Mucosa of gallbladder (tissue), 1 donor: ENCODE measurements around the gene TSPAN14. TPM values are rescaled to one million over a fixed set of nuclear protein-coding genes. Genes with fewer than 3 reads are reported as not detected.
"Not testable (repeated sequence)": the region's sequence is repeated elsewhere in the genome, so short reads cannot be mapped to it uniquely, and the experiment has no call there.

Experiments
- DNase-seq: peaks from one replicate; pipeline ENCODE4 v3.0.0-alpha.2; 2020; ENCODE audit warnings: low spot score
- total RNA-seq: library from RNA; stranded (reverse); gene quantifications from one replicate; pipeline ENCODE4 v1.2.1, GENCODE V29; 2021
- donor health status: DM: no; HTN: no; CAD: no.

Gene TSPAN14
- total RNA-seq, 1 donor from 2014 or later: 124 TPM

- no peak for DNase-seq
These were observed 70.2 kb downstream of the TSPAN14 start for GRCh38 chr10:80524190-80524909.

GRCh38 chr10:80526218-80526617, 72.1 kb downstream of the TSPAN14 start:
- DNase-seq: no peak

GRCh38 chr10:80526742-80527141, 72.6 kb downstream of the TSPAN14 start:
- no peak for DNase-seq

- DNase-seq: no peak
These were observed 74.1 kb downstream of the TSPAN14 start for GRCh38 chr10:80528185-80528700.

- DNase-seq: no peak
These were observed 74.8 kb downstream of the TSPAN14 start for GRCh38 chr10:80528901-80529300.

GRCh38 chr10:80529604-80530003, 75.5 kb downstream of the TSPAN14 start:
- DNase-seq: no peak

GRCh38 chr10:80530251-80530650, 76.1 kb downstream of the TSPAN14 start:
- peak; percentile 47 for DNase-seq

- no peak for DNase-seq
These were observed 76.7 kb downstream of the TSPAN14 start for GRCh38 chr10:80530816-80531215.

- no peak for DNase-seq
These were observed 78.5 kb downstream of the TSPAN14 start for GRCh38 chr10:80532571-80532970.

- DNase-seq: not testable (repeated sequence)
These were observed 79.9 kb downstream of the TSPAN14 start for GRCh38 chr10:80534059-80534458.

GRCh38 chr10:80534646-80535045, 80.5 kb downstream of the TSPAN14 start:
- not testable (repeated sequence) for DNase-seq

GRCh38 chr10:80535671-80536360, 81.7 kb downstream of the TSPAN14 start:
- peak; percentile 56 for DNase-seq

GRCh38 chr10:80536361-80536835, 82.3 kb downstream of the TSPAN14 start:
- DNase-seq: no peak

GRCh38 chr10:80537086-80537735, 83.1 kb downstream of the TSPAN14 start:
- no peak for DNase-seq

- no peak for DNase-seq
These were observed 83.8 kb downstream of the TSPAN14 start, which contains the start of gene SH2D4B for GRCh38 chr10:80537736-80538480. Gene SH2D4B (plus strand): TSS chr10:80537902. CDS start chr10:80538332, 430 bp downstream.

- no peak for DNase-seq
These were observed 84.5 kb downstream of the TSPAN14 start for GRCh38 chr10:80538481-80539185.

GRCh38 chr10:80539421-80540031, 85.4 kb downstream of the TSPAN14 start:
- DNase-seq: no peak

- DNase-seq: no peak
These were observed 86.0 kb downstream of the TSPAN14 start for GRCh38 chr10:80540136-80540535.

GRCh38 chr10:80540618-80540980, 86.5 kb downstream of the TSPAN14 start:
- no peak for DNase-seq

- DNase-seq: no peak
These were observed 87.1 kb downstream of the TSPAN14 start for GRCh38 chr10:80540981-80541750.
